Measurements from ENCODE around the gene NCOA6.

NCOA6 gene

GRCh38 chr20:34706302-34706875 is 119.1 kb downstream of the NCOA6 start:
- DNase-seq (ENCODE audit: extremely low read depth in 1 of 2, low read depth in 1 of 2), result no peak

- DNase-seq (ENCODE audit: extremely low read depth in 1 of 2, low read depth in 1 of 2), result no peak
These were observed 119.8 kb downstream of the NCOA6 start for GRCh38 chr20:34705397-34706301.

DNA sequence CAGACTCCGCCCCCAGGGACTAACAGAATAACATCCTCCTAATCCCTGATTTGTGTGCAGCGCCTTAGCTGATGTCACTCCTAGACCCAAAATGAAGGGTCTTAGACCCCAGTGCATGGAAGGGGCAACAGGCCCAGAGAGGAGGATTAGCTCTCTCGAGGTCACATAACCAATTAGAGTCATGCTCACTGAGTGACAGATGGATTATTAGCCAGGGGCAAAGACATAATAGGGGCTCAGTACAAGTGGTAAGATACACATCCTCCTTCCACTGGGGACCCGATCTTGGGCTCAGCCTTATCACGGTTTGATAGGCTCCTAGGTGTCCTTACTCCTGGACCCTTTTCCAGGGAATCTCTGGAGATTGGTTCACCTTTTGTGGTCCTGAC is 120.4 kb downstream of the NCOA6 start:
- no peak for DNase-seq (ENCODE audit: extremely low read depth in 1 of 2, low read depth in 1 of 2)

- peak; percentile 62 to 81 for DNase-seq (ENCODE audit: extremely low read depth in 1 of 2, low read depth in 1 of 2)
These were observed 121.1 kb downstream of the NCOA6 start, which contains the start of gene TP53INP2 for GRCh38 chr20:34704177-34705007. TP53INP2 (plus strand) TSS chr20:34704344; CDS start chr20:34708740, 4,396 bp downstream.

GRCh38 chr20:34703424-34704176 is 121.9 kb downstream of the NCOA6 start:
- DNase-seq (ENCODE audit: extremely low read depth in 1 of 2, low read depth in 1 of 2), result no peak

DNA sequence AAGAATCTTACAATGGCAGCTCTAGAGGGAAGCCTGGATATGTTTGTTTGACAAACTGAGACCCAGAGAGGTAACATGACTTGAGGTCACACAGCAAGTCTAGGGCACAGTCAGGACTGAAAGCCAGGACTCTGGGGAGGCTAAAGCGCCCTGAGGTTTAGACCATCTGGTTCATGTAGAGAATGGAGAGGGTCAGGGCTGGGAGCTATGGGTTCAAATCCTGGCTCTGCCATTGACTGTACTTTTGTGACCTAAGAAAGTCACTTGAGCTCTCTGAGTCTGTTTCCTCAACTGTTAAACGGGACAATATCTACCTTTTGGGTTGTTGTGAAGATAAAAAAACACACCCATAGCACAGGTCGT is 122.4 kb downstream of the NCOA6 start:
- DNase-seq (ENCODE audit: extremely low read depth in 1 of 2, low read depth in 1 of 2), result no peak

- no peak for DNase-seq (ENCODE audit: extremely low read depth in 1 of 2, low read depth in 1 of 2)
These were observed 123.9 kb downstream of the NCOA6 start for GRCh38 chr20:34701405-34702085.

- no peak for DNase-seq (ENCODE audit: extremely low read depth in 1 of 2, low read depth in 1 of 2)
These were observed 132.0 kb downstream of the NCOA6 start for GRCh38 chr20:34693414-34693813.

GRCh38 chr20:34691838-34692237 is 133.6 kb downstream of the NCOA6 start:
- no peak for DNase-seq (ENCODE audit: extremely low read depth in 1 of 2, low read depth in 1 of 2)

DNA sequence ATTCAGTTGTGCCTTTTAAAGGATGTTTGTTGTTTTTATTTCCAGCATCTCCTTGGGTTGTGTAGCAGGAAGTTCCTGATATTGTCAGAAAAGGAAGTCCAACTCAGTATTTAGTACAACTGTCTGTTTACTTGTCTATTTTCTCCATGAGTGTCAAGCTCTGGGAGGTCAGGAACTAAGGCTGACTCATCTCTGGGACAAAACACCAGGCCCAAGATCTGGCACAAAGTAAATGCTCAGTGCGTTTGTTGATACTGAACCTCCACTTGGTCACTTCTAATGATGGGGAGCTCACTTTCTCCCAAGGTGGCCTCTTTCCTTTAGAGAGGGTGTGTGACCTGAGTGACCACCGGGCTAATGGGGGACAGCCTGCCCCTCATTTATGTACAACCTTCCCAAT is 136.0 kb downstream of the NCOA6 start:
- DNase-seq (ENCODE audit: extremely low read depth in 1 of 2, low read depth in 1 of 2), result no peak

- no peak for DNase-seq (ENCODE audit: extremely low read depth in 1 of 2, low read depth in 1 of 2)
These were observed 141.8 kb downstream of the NCOA6 start for GRCh38 chr20:34683667-34684066.

GRCh38 chr20:34680586-34681175 is 144.8 kb downstream of the NCOA6 start:
- no peak for DNase-seq (ENCODE audit: extremely low read depth in 1 of 2, low read depth in 1 of 2)

- peak; percentile 93 for DNase-seq (ENCODE audit: extremely low read depth in 1 of 2, low read depth in 1 of 2)
These were observed 148.6 kb downstream of the NCOA6 start, which contains the start of gene PIGU for GRCh38 chr20:34676642-34677373. PIGU (minus strand) TSS chr20:34677092; CDS start chr20:34677085, 7 bp downstream.

GRCh38 chr20:34675993-34676641 is 149.3 kb downstream of the NCOA6 start:
- no peak for DNase-seq (ENCODE audit: extremely low read depth in 1 of 2, low read depth in 1 of 2)

DNA sequence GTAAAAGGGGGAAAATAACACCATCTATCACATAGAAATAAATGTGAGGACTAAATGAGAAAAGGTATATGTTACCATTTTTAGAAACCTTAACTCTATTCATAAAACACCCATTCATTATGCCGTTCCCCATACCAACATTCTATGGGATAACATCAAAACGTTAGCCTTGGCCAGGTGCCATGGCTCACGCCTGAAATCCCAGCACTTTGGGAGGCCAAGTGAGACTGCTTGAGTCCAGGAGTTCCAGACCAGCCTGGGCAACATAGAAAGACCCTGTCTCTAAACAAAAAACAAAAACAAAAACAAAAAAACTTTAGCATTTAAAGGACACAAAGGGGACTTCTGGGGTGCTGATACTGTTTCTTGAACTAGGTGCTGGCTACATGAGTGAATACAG is 149.9 kb downstream of the NCOA6 start:
- DNase-seq (ENCODE audit: extremely low read depth in 1 of 2, low read depth in 1 of 2), result no peak

DNA sequence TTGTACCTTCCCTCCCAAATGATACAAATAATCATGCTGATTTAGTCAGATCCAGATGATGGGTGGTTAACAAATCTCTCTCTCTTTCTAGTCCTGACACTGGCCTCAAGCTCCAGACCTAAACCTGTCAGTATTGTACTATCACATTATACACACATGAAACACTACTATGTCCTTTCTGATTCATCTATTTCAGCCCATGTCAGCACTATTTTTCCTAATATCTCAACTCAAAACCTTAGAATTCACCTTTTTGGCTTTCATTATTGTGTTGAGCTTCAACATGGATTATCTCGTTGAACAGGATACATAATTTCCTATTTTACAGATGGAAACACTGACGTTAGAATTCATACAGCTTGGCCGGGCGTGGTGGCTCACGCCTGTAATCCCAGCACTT is 152.0 kb downstream of the NCOA6 start:
- DNase-seq (ENCODE audit: extremely low read depth in 1 of 2, low read depth in 1 of 2), result no peak

- DNase-seq (ENCODE audit: extremely low read depth in 1 of 2, low read depth in 1 of 2), result no peak
These were observed 156.4 kb downstream of the NCOA6 start for GRCh38 chr20:34669094-34669493.
